AG10803 (cell line): Measurements from ENCODE around the gene C1QC.

Experiments used
- DNase-seq: peaks from one replicate; pipeline ENCODE4 v3.0.0; 2010; ENCODE audit warnings: low read depth
- H3K4me3 ChIP-seq: 2 replicates; pipeline ENCODE4 v1.5.1; 2011; ENCODE audit warnings: mild to moderate bottlenecking, low read length, control low read depth
- CTCF ChIP-seq: conservative IDR thresholded peaks from 2 replicates; pipeline ENCODE4 v1.5.1; 2011; ENCODE audit warnings: mild to moderate bottlenecking, low read length, control low read depth, inconsistent platforms

C1QC gene

GRCh38 chr1:22619252-22619651, 24.2 kb upstream of the C1QC start:
- DNase-seq = no peak
- no peak overlapping the region for H3K4me3 ChIP-seq
- TF ChIP-seq CTCF = no peak

- no peak for DNase-seq
- no peak for TF ChIP-seq CTCF
- no peak overlapping the region for H3K4me3 ChIP-seq
These were observed 23.6 kb upstream of the C1QC start for GRCh38 chr1:22619798-22620197.

GRCh38 chr1:22621761-22622160, 21.7 kb upstream of the C1QC start:
- H3K4me3 ChIP-seq = no peak overlapping the region
- no peak for DNase-seq
- TF ChIP-seq CTCF = no peak

- H3K4me3 ChIP-seq = no peak overlapping the region
- no peak for DNase-seq
- TF ChIP-seq CTCF = no peak
These were observed 18.0 kb upstream of the C1QC start for GRCh38 chr1:22625262-22625925.

- no peak overlapping the region for H3K4me3 ChIP-seq
- no peak for TF ChIP-seq CTCF
These were observed 16.9 kb upstream of the C1QC start for GRCh38 chr1:22626237-22627157.

GRCh38 chr1:22627331-22627730, 16.1 kb upstream of the C1QC start:
- no peak overlapping the region for H3K4me3 ChIP-seq
- DNase-seq = no peak
- no peak for TF ChIP-seq CTCF

More at GRCh38 chr1:22626237-22627157, 16.9 kb upstream of the C1QC start:
- DNase-seq = no peak
